B cell (primary cell): ENCODE results near the gene GNAL. TPM values are rescaled to one million over a fixed set of nuclear protein-coding genes. Genes with fewer than 3 reads are reported as not detected.

Experiments used
- ATAC-seq: fragments of 200-7000 bp; cut with Tn5 transposase; one replicate; pipeline ENCODE4 v1.10.0; 2021; ENCODE audit warnings: low read depth, mild to moderate bottlenecking, moderate number of reproducible peaks, moderate library complexity
- CTCF ChIA-PET: fragments of 350-600 bp; sonication (Branson Sonifier 250); formaldehyde crosslinking; loops from one replicate; lab custom pipeline; 2021; ENCODE audit warnings: antibody characterized with exemption, inconsistent platforms; lab: Charles Lee
- POLR2A ChIA-PET: fragments of 350-600 bp; sonication (Branson Sonifier 250); formaldehyde crosslinking; loops from one replicate; lab custom pipeline; 2021; ENCODE audit warnings: antibody characterized with exemption; lab: Charles Lee
- DNase-seq: peaks from one replicate; pipeline ENCODE4 v3.0.0; 2013
- H2AFZ ChIP-seq: 2 replicates; pipeline ENCODE4 v1.6.1; 2012; ENCODE audit warnings: mild to moderate bottlenecking, low read depth, low read length; ENCODE audit not compliant: insufficient read depth, poor library complexity, severe bottlenecking
- H3K27ac ChIP-seq, 2 donors: 1 replicate in 1 of 2; 2 replicates in 1 of 2; pipeline ENCODE4 v1.5.1; 2012 to 2013; ENCODE audit warnings: low read length in 2 of 2, mild to moderate bottlenecking in 2 of 2, moderate library complexity in 1 of 2
- H3K27me3 ChIP-seq, 4 experiments: fragments of 200-600 bp in 1 of 4; sonication (generic) in 1 of 4; replicated peaks in 1 of 4; 1 replicate in 2 of 4; 2 replicates in 2 of 4; pipeline versions ENCODE4 v1.6.1 to v1.7.0; 2013 to 2016; ENCODE audit warnings: low read length in 3 of 4, mild to moderate bottlenecking in 2 of 4, mixed read lengths in 1 of 4, moderate library complexity in 1 of 4; ENCODE audit not compliant: insufficient read depth in 4 of 4, control insufficient read depth in 3 of 4; ENCODE audit errors: control extremely low read depth in 1 of 4
- H3K36me3 ChIP-seq, 2 experiments: replicated peaks in 1 of 2; 1 replicate in 1 of 2; 2 replicates in 1 of 2; pipeline versions ENCODE4 v1.6.1 to v1.7.1; 2013; ENCODE audit warnings: low read length in 1 of 2; ENCODE audit not compliant: insufficient read depth in 2 of 2, control insufficient read depth in 1 of 2; ENCODE audit errors: control extremely low read depth in 1 of 2, extremely low read depth in 1 of 2
- H3K4me1 ChIP-seq, 2 donors: fragments of 200-600 bp in 1 of 2; sonication (generic) in 1 of 2; 1 replicate in 1 of 2; 2 replicates in 1 of 2; pipeline versions ENCODE4 v1.5.1 to v1.6.1; 2013 to 2017; ENCODE audit warnings: low read length in 2 of 2; ENCODE audit not compliant: control insufficient read depth in 2 of 2, insufficient read depth in 2 of 2
- H3K4me2 ChIP-seq: replicated peaks from 2 replicates; pipeline ENCODE3; 2012; ENCODE audit warnings: mild to moderate bottlenecking, low read depth, low read length; ENCODE audit not compliant: poor library complexity, severe bottlenecking
- H3K4me3 ChIP-seq, 5 experiments: fragments of 200-600 bp in 1 of 5; sonication (generic) in 1 of 5; 1 replicate in 3 of 5; 2 replicates in 2 of 5; pipeline versions ENCODE4 v1.5.1 to v1.7.0; 2011 to 2016; ENCODE audit warnings: low read length in 4 of 5, mild to moderate bottlenecking in 4 of 5, low read depth in 2 of 5, control low read depth in 1 of 5, moderate library complexity in 1 of 5; ENCODE audit not compliant: insufficient read depth in 1 of 5; ENCODE audit errors: control extremely low read depth in 1 of 5, extremely low read depth in 1 of 5
- H3K79me2 ChIP-seq: fragments of 200-600 bp; sonication (generic); one replicate; pipeline ENCODE4 v1.6.0; 2016; ENCODE audit warnings: low read length; ENCODE audit not compliant: control insufficient read depth, insufficient read depth
- H3K9ac ChIP-seq: fragments of 200-600 bp; sonication (generic); 2 replicates; pipeline ENCODE4 v1.6.1; 2017; ENCODE audit warnings: mild to moderate bottlenecking, low read length, moderate library complexity
- H3K9me3 ChIP-seq, 3 donors: one replicate each; pipeline versions ENCODE4 v1.6.1 to v1.7.1; 2013; ENCODE audit warnings: low read length in 2 of 3; ENCODE audit not compliant: control insufficient read depth in 2 of 3, insufficient read depth in 1 of 3; ENCODE audit errors: control extremely low read depth in 1 of 3
- H4K20me1 ChIP-seq: 2 replicates; pipeline ENCODE4 v1.6.0; 2012; ENCODE audit warnings: mild to moderate bottlenecking, low read length; ENCODE audit not compliant: insufficient read depth, control insufficient read depth, poor library complexity, severe bottlenecking
- H3K27ac Mint-ChIP-seq: one replicate; pipeline ENCODE4 v1.8.0; 2021; ENCODE audit warnings: mixed read lengths
- H3K27me3 Mint-ChIP-seq: one replicate; pipeline ENCODE4 v1.8.0; 2021; ENCODE audit warnings: mixed read lengths
- H3K4me1 Mint-ChIP-seq: one replicate; pipeline ENCODE4 v1.8.0; 2021; ENCODE audit warnings: mixed read lengths
- H3K4me3 Mint-ChIP-seq: one replicate; pipeline ENCODE4 v1.8.0; 2021; ENCODE audit warnings: mixed read lengths
- H3K9me3 Mint-ChIP-seq: one replicate; pipeline ENCODE4 v1.8.0; 2022; ENCODE audit warnings: mixed read lengths; ENCODE audit not compliant: insufficient read depth
- CTCF ChIP-seq: fragments of 200-600 bp; IDR thresholded peaks from one replicate; pipeline ENCODE4 v1.8.0; 2022; ENCODE audit warnings: antibody characterized with exemption, mild to moderate bottlenecking
- EZH2 ChIP-seq: IDR thresholded peaks from 2 replicates; pipeline ENCODE4 v1.6.1; 2012; ENCODE audit warnings: borderline replicate concordance, low read depth, mild to moderate bottlenecking, moderate library complexity, low read length; ENCODE audit not compliant: insufficient read depth, poor library complexity, severe bottlenecking
- WGBS: methylation state at CpG from one replicate; pipeline ENCODE4 v1.1.5; 2013; ENCODE audit warnings: missing lambda C conversion rate; ENCODE audit not compliant: insufficient coverage; 5-methylcytosine and 5-hydroxymethylcytosine counted together
- intact Hi-C: fragments of 100-400 bp; cut with micrococcal nuclease; formaldehyde crosslinking; loops from one replicate; pipeline ENCODE4 v1.10.0; 2022
- polyA plus RNA-seq: library from polyadenylated mRNA; depleted of rRNA; stranded (reverse); fragments of >200 nt; gene quantifications from 2 replicates; pipeline ENCODE4 v1.2.3, GENCODE V29; 2012
- total RNA-seq, 2 donors: library from RNA; stranded (reverse); fragments of 120-200 nt in 1 of 2; gene quantifications; 1 replicate in 1 of 2; 2 replicates in 1 of 2; pipeline versions ENCODE4 v1.2.3 to v1.2.4, GENCODE V29; 2013 to 2022

The GNAL gene
- total and polyA plus RNA-seq, 2 donors (not counting 1 experiment from before 2014, with no cell fraction given): 0.01 to 0.12 TPM

DNA sequence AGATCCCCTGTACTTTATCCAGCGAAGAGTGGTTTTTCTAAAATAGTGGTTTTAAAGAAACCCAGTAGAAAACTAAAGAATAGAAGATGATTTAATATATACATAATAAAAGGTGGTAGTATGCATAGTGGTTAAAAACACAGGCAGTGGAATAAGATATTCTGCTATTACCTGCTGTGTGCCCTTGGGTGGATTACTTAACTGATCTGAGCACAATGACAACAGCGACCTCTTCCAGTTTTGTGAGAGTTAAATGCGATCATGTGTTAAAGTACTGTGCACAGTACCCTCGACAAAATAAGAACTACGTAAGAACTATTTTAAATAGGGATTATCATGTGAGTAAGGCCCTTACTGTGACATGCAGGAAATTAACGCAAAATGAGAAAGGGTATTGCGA, 132.1 kb downstream of the GNAL start:
- H3K4me2 ChIP-seq: no peak overlapping the region
- H3K9me3 Mint-ChIP-seq: no peaks in the 10 kb centered on the region

DNA sequence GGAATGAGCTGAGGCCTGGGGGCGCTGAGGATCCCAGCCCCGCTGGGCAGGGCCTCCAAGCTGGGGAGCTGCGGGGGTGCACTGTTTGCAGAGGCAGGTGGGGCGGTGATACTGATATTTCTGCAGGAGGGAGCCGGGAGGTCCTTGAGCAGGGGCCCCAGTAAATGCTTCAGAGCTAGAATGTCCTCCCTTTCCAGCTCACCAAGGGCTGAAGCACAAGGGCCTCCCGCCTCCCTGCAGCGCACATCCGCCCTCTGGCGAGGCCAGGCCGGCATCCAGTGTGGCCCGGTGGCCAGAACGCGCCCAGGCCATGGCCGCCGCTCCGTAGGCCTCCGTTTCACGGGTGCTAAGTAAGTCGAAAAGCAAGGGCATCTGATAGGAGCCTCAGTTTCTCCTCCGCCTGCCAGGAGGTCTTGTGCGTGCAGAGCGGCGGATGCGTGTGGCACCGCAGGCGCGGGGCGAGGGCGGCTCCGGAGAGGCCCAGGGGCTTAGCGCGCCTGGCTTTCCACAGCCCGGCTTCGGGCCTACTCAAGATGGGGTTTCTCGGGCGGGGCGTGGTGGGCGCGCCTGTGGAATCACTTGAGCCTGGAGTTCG, 132.7 kb downstream of the GNAL start:
- no peak overlapping the region for H3K9ac ChIP-seq
- no peaks in the 10 kb centered on the region for H3K4me1 ChIP-seq
- Mint-ChIP-seq H3K4me1 (no peaks in the 10 kb centered on the region), H3K27ac (no peak overlapping the region), H3K27me3 (peaks cover 3% of the 10 kb centered on the region), H3K9me3 (no peaks in the 10 kb centered on the region), H3K4me3 (no peak overlapping the region)
- no peak overlapping the region for H3K27ac ChIP-seq
- no peaks in the 10 kb centered on the region for H4K20me1 ChIP-seq
- intact Hi-C loops: no loop called here
- ATAC-seq (no peak), DNase-seq (no peak)
- no peak overlapping the region for H2AFZ ChIP-seq
- ChIA-PET POLR2A (no interaction called here), CTCF (no interaction called here)
- H3K4me2 ChIP-seq: no peak overlapping the region
- no peak overlapping the region for H3K4me3 ChIP-seq
- no peaks in the 10 kb centered on the region for H3K79me2 ChIP-seq
- peaks cover 0 to 6% (median 0%) of the 10 kb centered on the region in 3 donors for H3K9me3 ChIP-seq
- 98% methylated on average over 39 of the region's 40 CpGs for WGBS
- no peak for TF ChIP-seq EZH2
- no peak for TF ChIP-seq CTCF
- H3K27me3 ChIP-seq: no peaks in the 10 kb centered on the region
- H3K36me3 ChIP-seq: no peaks in the 10 kb centered on the region

More for the DNA sequence above, 132.1 kb downstream of the GNAL start:
- no peak overlapping the region for H2AFZ ChIP-seq
- intact Hi-C loops: no loop called here
- H3K27me3 Mint-ChIP-seq: peaks cover 3% of the 10 kb centered on the region
- no peak for DNase-seq
- WGBS: 98% methylated on average over 6 of the region's 7 CpGs
- H3K4me1 ChIP-seq: no peaks in the 10 kb centered on the region
- no peak overlapping the region for H3K27ac Mint-ChIP-seq
- no peaks in the 10 kb centered on the region for H3K36me3 ChIP-seq
- H3K9me3 ChIP-seq: peaks cover 0 to 6% (median 0%) of the 10 kb centered on the region in 3 donors
- H3K4me3 ChIP-seq: no peak overlapping the region
- H3K27me3 ChIP-seq: no peaks in the 10 kb centered on the region
- TF ChIP-seq CTCF (no peak), EZH2 (no peak)
- no peak for ATAC-seq
- ChIA-PET POLR2A (no interaction called here), CTCF (no interaction called here)
- H4K20me1 ChIP-seq: no peaks in the 10 kb centered on the region
- no peak overlapping the region for H3K4me3 Mint-ChIP-seq
- H3K27ac ChIP-seq: no peak overlapping the region
- no peaks in the 10 kb centered on the region for H3K79me2 ChIP-seq
- no peak overlapping the region for H3K9ac ChIP-seq
- no peaks in the 10 kb centered on the region for H3K4me1 Mint-ChIP-seq
